Measurements from ENCODE around the gene SH3RF3.

SH3RF3 gene

GRCh38 chr2:109258905-109259540, 130.0 kb downstream of the SH3RF3 start:
- Histone ChIP-seq H3K27me3 (ENCODE audit: insufficient read depth, poor library complexity, severe bottlenecking) (no peaks in the 10 kb centered on the region), H3K36me3 (ENCODE audit: low read depth) (no peaks in the 10 kb centered on the region), H3K27ac (ENCODE audit: poor library complexity, severe bottlenecking) (no peak overlapping the region), H3K4me3 (ENCODE audit: severe bottlenecking) (no peak overlapping the region), H3K4me1 (ENCODE audit: insufficient read depth, poor library complexity, severe bottlenecking) (no peaks in the 10 kb centered on the region), H3K9me3 (ENCODE audit: severe bottlenecking) (no peaks in the 10 kb centered on the region)
- DNase-seq (ENCODE audit: low spot score): no peak
- ATAC-seq (ENCODE audit: low read depth): no peak
- TF ChIP-seq CTCF (IDR thresholded peaks at IDR 0.05; ENCODE audit: poor library complexity, severe bottlenecking): no peak

GRCh38 chr2:109259671-109260070, 130.7 kb downstream of the SH3RF3 start:
- DNase-seq (ENCODE audit: low spot score) (no peak), ATAC-seq (ENCODE audit: low read depth) (no peak)
- no peaks in the 10 kb centered on the region for H3K27me3 ChIP-seq (ENCODE audit: insufficient read depth, poor library complexity, severe bottlenecking)
- no peak overlapping the region for H3K27ac ChIP-seq (ENCODE audit: poor library complexity, severe bottlenecking)
- no peaks in the 10 kb centered on the region for H3K4me1 ChIP-seq (ENCODE audit: insufficient read depth, poor library complexity, severe bottlenecking)
- H3K9me3 ChIP-seq (ENCODE audit: severe bottlenecking): no peaks in the 10 kb centered on the region
- no peaks in the 10 kb centered on the region for H3K36me3 ChIP-seq (ENCODE audit: low read depth)
- H3K4me3 ChIP-seq (ENCODE audit: severe bottlenecking): no peak overlapping the region
- TF ChIP-seq CTCF (IDR thresholded peaks at IDR 0.05; ENCODE audit: poor library complexity, severe bottlenecking): no peak

- DNase-seq (ENCODE audit: low spot score): peak; percentile 19
- Histone ChIP-seq H3K36me3 (ENCODE audit: low read depth) (no peaks in the 10 kb centered on the region), H3K27me3 (ENCODE audit: insufficient read depth, poor library complexity, severe bottlenecking) (no peaks in the 10 kb centered on the region), H3K27ac (ENCODE audit: poor library complexity, severe bottlenecking) (no peak overlapping the region), H3K4me1 (ENCODE audit: insufficient read depth, poor library complexity, severe bottlenecking) (no peaks in the 10 kb centered on the region), H3K4me3 (ENCODE audit: severe bottlenecking) (no peak overlapping the region), H3K9me3 (ENCODE audit: severe bottlenecking) (no peaks in the 10 kb centered on the region)
- no peak for TF ChIP-seq CTCF (IDR thresholded peaks at IDR 0.05; ENCODE audit: poor library complexity, severe bottlenecking)
- ATAC-seq (ENCODE audit: low read depth): no peak
Measured at GRCh38 chr2:109260116-109260855, 131.3 kb downstream of the SH3RF3 start.

DNA sequence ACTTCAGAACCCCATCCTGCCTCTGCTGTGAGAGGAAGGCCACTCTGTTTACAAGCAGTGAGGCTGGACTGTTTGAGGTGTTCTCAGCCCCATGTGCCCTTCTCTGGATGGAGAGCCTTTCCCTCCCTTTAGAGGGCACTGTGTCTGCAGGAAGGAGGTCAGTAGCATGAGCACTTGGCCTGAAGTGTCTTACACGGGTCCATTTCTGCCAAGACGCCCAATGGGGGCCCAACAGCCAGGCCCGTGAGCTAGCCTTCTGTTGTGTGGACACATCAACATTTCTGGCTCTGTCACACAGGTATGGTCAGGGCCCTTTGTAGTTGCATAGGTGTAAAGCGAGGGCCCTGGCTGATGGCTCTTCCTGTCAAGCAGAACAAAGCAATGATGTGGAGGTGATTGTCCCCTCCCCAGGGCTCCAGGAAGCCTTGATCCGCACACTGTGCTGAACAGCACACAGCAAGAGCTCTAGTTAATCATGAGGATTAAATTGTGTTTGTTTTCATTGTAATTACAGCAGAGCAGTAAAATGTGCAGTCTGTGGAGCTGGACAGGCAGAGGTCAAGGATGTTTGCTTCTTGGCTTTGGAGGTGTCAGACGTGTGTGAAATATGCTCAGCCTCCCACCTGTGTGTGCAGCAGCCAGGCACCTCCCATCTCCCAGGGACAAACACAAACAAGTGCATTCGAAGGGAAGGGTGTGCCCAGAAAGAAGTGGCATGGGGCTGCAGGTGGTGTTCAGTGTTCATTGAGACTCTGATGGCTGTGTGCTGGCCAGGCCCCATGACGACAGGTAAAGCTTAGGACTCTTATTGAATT, 132.1 kb downstream of the SH3RF3 start:
- Histone ChIP-seq H3K9me3 (ENCODE audit: severe bottlenecking) (no peaks in the 10 kb centered on the region), H3K27ac (ENCODE audit: poor library complexity, severe bottlenecking) (no peak overlapping the region), H3K4me1 (ENCODE audit: insufficient read depth, poor library complexity, severe bottlenecking) (no peaks in the 10 kb centered on the region), H3K36me3 (ENCODE audit: low read depth) (no peaks in the 10 kb centered on the region), H3K27me3 (ENCODE audit: insufficient read depth, poor library complexity, severe bottlenecking) (no peaks in the 10 kb centered on the region), H3K4me3 (ENCODE audit: severe bottlenecking) (no peak overlapping the region)
- ATAC-seq (ENCODE audit: low read depth): peak; percentile 49; the same call in 1 of the 3 replicates
- TF ChIP-seq CTCF (IDR thresholded peaks at IDR 0.05; ENCODE audit: poor library complexity, severe bottlenecking): peak; percentile 20
- DNase-seq (ENCODE audit: low spot score): peak; percentile 11

All from RWPE2 (cell line).